HepG2 (cell line): ENCODE results near the gene HS3ST3A1.

Source experiments
- CTCF ChIP-seq: sonication (generic); formaldehyde crosslinking; IDR thresholded peaks from 2 replicates; pipeline ENCODE4 v1.5.0; 2020; ENCODE audit warnings: mild to moderate bottlenecking, missing genetic modification reagents, moderate library complexity
- POLR2A ChIP-seq, 2 experiments: IDR thresholded peaks; 2 replicates each; pipeline ENCODE4 v1.6.1; 2011; ENCODE audit warnings: low read depth in 2 of 2, low read length in 2 of 2, mild to moderate bottlenecking in 1 of 2, moderate library complexity in 1 of 2; ENCODE audit not compliant: insufficient read depth in 1 of 2
- SMAD3 ChIP-seq: sonication (generic); formaldehyde crosslinking; IDR thresholded peaks from 2 replicates; pipeline ENCODE4 v1.4.0; 2020; ENCODE audit warnings: missing genetic modification reagents
- ZNF607 ChIP-seq: sonication (generic); formaldehyde crosslinking; IDR thresholded peaks from 2 replicates; pipeline ENCODE4 v1.5.1; 2020; ENCODE audit warnings: missing genetic modification reagents, mild to moderate bottlenecking, borderline replicate concordance

GRCh38 chr17:13484020-13484419, 117.7 kb downstream of the HS3ST3A1 start:
- TF ChIP-seq ZNF607 (CRISPR knock-in tag) (no peak), CTCF (no peak), SMAD3 (CRISPR knock-in tag) (no peak), POLR2A (IDR thresholded peaks at IDR 0.05; ENCODE audit: insufficient read depth in 1 of 2, low read depth in 2 of 2, low read length in 2 of 2) (no peak)
